Peyer's patch (tissue), 4 donors: ENCODE data around the gene ZNF148.

Source experiments
- POLR2A ChIP-seq, 2 donors: fragments of 450-650 bp; IDR thresholded peaks; one replicate each; pipeline ENCODE4 v1.5.1; 2017; ENCODE audit warnings: antibody characterized with exemption in 2 of 2, mild to moderate bottlenecking in 2 of 2, moderate library complexity in 2 of 2
- TF ChIP-seq, protein P1 (sequence below), 6 experiments: fragments of 450-650 bp in 4 of 6; fragments of 200-600 bp in 2 of 6; sonication (generic) in 1 of 6; IDR thresholded peaks; one replicate each; pipeline ENCODE4 v1.5.1; 2017 to 2019; ENCODE audit warnings: antibody characterized with exemption in 6 of 6, mild to moderate bottlenecking in 3 of 6, moderate library complexity in 1 of 6

GRCh38 chr3:125326957-125327356 lies 48.2 kb downstream of the ZNF148 start:
- TF ChIP-seq, protein P1, sequence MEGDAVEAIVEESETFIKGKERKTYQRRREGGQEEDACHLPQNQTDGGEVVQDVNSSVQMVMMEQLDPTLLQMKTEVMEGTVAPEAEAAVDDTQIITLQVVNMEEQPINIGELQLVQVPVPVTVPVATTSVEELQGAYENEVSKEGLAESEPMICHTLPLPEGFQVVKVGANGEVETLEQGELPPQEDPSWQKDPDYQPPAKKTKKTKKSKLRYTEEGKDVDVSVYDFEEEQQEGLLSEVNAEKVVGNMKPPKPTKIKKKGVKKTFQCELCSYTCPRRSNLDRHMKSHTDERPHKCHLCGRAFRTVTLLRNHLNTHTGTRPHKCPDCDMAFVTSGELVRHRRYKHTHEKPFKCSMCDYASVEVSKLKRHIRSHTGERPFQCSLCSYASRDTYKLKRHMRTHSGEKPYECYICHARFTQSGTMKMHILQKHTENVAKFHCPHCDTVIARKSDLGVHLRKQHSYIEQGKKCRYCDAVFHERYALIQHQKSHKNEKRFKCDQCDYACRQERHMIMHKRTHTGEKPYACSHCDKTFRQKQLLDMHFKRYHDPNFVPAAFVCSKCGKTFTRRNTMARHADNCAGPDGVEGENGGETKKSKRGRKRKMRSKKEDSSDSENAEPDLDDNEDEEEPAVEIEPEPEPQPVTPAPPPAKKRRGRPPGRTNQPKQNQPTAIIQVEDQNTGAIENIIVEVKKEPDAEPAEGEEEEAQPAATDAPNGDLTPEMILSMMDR (IDR thresholded peaks at IDR 0.05) = no peak
- TF ChIP-seq POLR2A (IDR thresholded peaks at IDR 0.05) = no peak
